GM12878 (cell line): ENCODE data around the gene SORCS2. TPM values are rescaled to one million over a fixed set of nuclear protein-coding genes. Genes with fewer than 3 reads are reported as not detected.

Source experiments
- ATAC-seq: fragments of 200-7000 bp; cut with Tn5 transposase; 3 replicates; pipeline ENCODE4 v1.9.1; 2020; ENCODE audit warnings: mild to moderate bottlenecking, moderate library complexity
- BruUV-seq: library from RNA; stranded (reverse); fragments of 400-500 nt; replicated peaks from 2 replicates; lab custom pipeline; 2021; lab: Mats Ljungman, UMichigan
- CTCF ChIA-PET: fragments of 300-600 bp; sonication (Branson Sonifier 250); formaldehyde crosslinking; extraction: SDS; loops from one replicate; lab custom pipeline; 2021; ENCODE audit warnings: inconsistent platforms; lab: Yijun Ruan, JAX
- POLR2A ChIA-PET: fragments of 350-600 bp; formaldehyde crosslinking; extraction: SDS; loops from one replicate; lab custom pipeline; 2021; ENCODE audit warnings: inconsistent platforms; lab: Charles Lee
- RAD21 ChIA-PET: fragments of 300-600 bp; sonication (Branson Sonifier 250); formaldehyde crosslinking; loops from one replicate; lab custom pipeline; 2023; ENCODE audit warnings: antibody characterized with exemption; ENCODE audit not compliant: unreplicated experiment; lab: Charles Lee
- SMC1A ChIA-PET: fragments of 300-600 bp; sonication (Branson Sonifier 250); formaldehyde crosslinking; loops from one replicate; lab custom pipeline; 2023; ENCODE audit not compliant: unreplicated experiment, uncharacterized antibody; lab: Charles Lee
- DNase-seq: peaks from one replicate; pipeline ENCODE4 v3.0.0-alpha.2; 2011; ENCODE audit warnings: low read depth, low spot score
- FAIRE-seq: peaks from 3 replicates; lab custom pipeline; 2011; peaks lifted over from hg19 to GRCh38; lab: Jason Lieb, UNC
- H2AFZ ChIP-seq: 2 replicates; pipeline ENCODE4 v1.6.0; 2011; ENCODE audit warnings: low read depth, low read length, control low read depth; ENCODE audit not compliant: control insufficient read depth
- H3K27ac ChIP-seq: 2 replicates; pipeline ENCODE4 v1.5.1; 2011; ENCODE audit warnings: control low read depth; ENCODE audit not compliant: control insufficient read depth, insufficient read depth
- H3K27me3 ChIP-seq, 2 experiments: replicated peaks in 1 of 2; 2 replicates each; pipeline versions ENCODE4 v1.6.0 to v1.6.1; 2011; ENCODE audit warnings: low read length in 1 of 2; ENCODE audit not compliant: control insufficient read depth in 2 of 2, insufficient read depth in 2 of 2
- H3K36me3 ChIP-seq, 2 experiments: 2 replicates each; pipeline ENCODE4 v1.5.1; 2011; ENCODE audit warnings: low read length in 1 of 2; ENCODE audit not compliant: control insufficient read depth in 2 of 2, insufficient read depth in 2 of 2
- H3K4me1 ChIP-seq: 2 replicates; pipeline ENCODE4 v1.6.1; 2011; ENCODE audit warnings: mild to moderate bottlenecking, low read length, moderate library complexity, mixed read lengths; ENCODE audit not compliant: control insufficient read depth, insufficient read depth
- H3K4me2 ChIP-seq: 2 replicates; pipeline ENCODE4 v1.6.0; 2011; ENCODE audit warnings: control low read depth; ENCODE audit not compliant: control insufficient read depth, insufficient read depth
- H3K4me3 ChIP-seq: fragments of 200-600 bp; sonication (generic); 2 replicates; pipeline ENCODE4 v1.5.1; 2016
- H3K79me2 ChIP-seq: 2 replicates; pipeline ENCODE4 v1.6.0; 2011; ENCODE audit warnings: low read length; ENCODE audit not compliant: control insufficient read depth, insufficient read depth
- H3K9ac ChIP-seq: 2 replicates; pipeline ENCODE4 v1.8.0; 2011; ENCODE audit warnings: low read length, control low read depth, mixed read lengths; ENCODE audit not compliant: control insufficient read depth, insufficient read depth
- H3K9me3 ChIP-seq: replicated peaks from 3 replicates; pipeline ENCODE4 v1.5.1; 2011; ENCODE audit warnings: mild to moderate bottlenecking, low read length; ENCODE audit not compliant: control insufficient read depth, insufficient read depth
- H4K20me1 ChIP-seq: 2 replicates; pipeline ENCODE4 v1.6.0; 2011; ENCODE audit not compliant: control insufficient read depth, insufficient read depth
- BACH1 ChIP-seq: fragments of 450-650 bp; IDR thresholded peaks from 2 replicates; pipeline ENCODE4 v1.6.1; 2017; ENCODE audit warnings: mild to moderate bottlenecking, borderline replicate concordance
- CBFB ChIP-seq: IDR thresholded peaks from 2 replicates; pipeline ENCODE4 v1.6.1; 2016; ENCODE audit warnings: antibody characterized with exemption, low read depth
- CEBPB ChIP-seq, 2 experiments: fragments of 150-350 bp in 1 of 2; IDR thresholded peaks; 2 replicates each; pipeline ENCODE4 v1.6.1; 2012 to 2014; ENCODE audit warnings: low read depth in 2 of 2, low read length in 2 of 2, borderline replicate concordance in 1 of 2, inconsistent platforms in 1 of 2
- GATAD2B ChIP-seq: fragments of 450-650 bp; conservative IDR thresholded peaks from 2 replicates; pipeline ENCODE4 v1.6.1; 2017; ENCODE audit warnings: low read depth, mild to moderate bottlenecking, moderate library complexity
- HCFC1 ChIP-seq: fragments of 150-350 bp; IDR thresholded peaks from 2 replicates; pipeline ENCODE4 v1.6.1; 2014; ENCODE audit warnings: low read length
- HDAC6 ChIP-seq: fragments of 200-600 bp; sonication (generic); IDR thresholded peaks from one replicate; pipeline ENCODE4 v1.8.0; 2017; ENCODE audit warnings: antibody characterized with exemption; ENCODE audit not compliant: unreplicated experiment
- HDGF ChIP-seq: fragments of 450-650 bp; IDR thresholded peaks from 2 replicates; pipeline ENCODE4 v1.6.1; 2016; ENCODE audit warnings: antibody characterized with exemption
- SIN3A ChIP-seq: IDR thresholded peaks from 2 replicates; pipeline ENCODE4 v1.6.1; 2012; ENCODE audit warnings: low read depth, low read length, improper control_type of control experiment
- SIX5 ChIP-seq: IDR thresholded peaks from 2 replicates; pipeline ENCODE4 v1.6.1; 2011; ENCODE audit warnings: mild to moderate bottlenecking, low read depth, low read length, moderate library complexity; ENCODE audit not compliant: severe bottlenecking
- SMAD5 ChIP-seq: IDR thresholded peaks from 2 replicates; pipeline ENCODE4 v1.6.1; 2016; ENCODE audit warnings: antibody characterized with exemption, low read depth
- USF2 ChIP-seq: IDR thresholded peaks from 2 replicates; pipeline ENCODE4 v1.6.1; 2011; ENCODE audit warnings: low read depth, low read length, improper control_type of control experiment, borderline replicate concordance
- ZNF687 ChIP-seq: fragments of 450-650 bp; IDR thresholded peaks from 2 replicates; pipeline ENCODE4 v1.6.1; 2017; ENCODE audit warnings: mild to moderate bottlenecking, moderate library complexity
- WGBS: methylation state at CpG from one replicate; pipeline ENCODE4 v1.1.6; 2016; ENCODE audit warnings: low lambda C conversion rate; ENCODE audit not compliant: insufficient replicate concordance, insufficient coverage; ENCODE audit errors: missing lambda C conversion rate; 5-methylcytosine and 5-hydroxymethylcytosine counted together
- in situ Hi-C: fragments of 300-500 bp; cut with MboI; formaldehyde crosslinking; loops from 9 replicates; pipeline ENCODE4 v1.14.3; 2018; ENCODE audit warnings: mixed read lengths
- intact Hi-C: fragments of 100-400 bp; cut with micrococcal nuclease; formaldehyde crosslinking; loops from one replicate; pipeline ENCODE4 v1.14.2; 2022; ENCODE audit not compliant: unreplicated experiment
- polyA plus RNA-seq, 11 experiments: library from polyadenylated mRNA; depleted of rRNA in 4 of 11; unstranded in 6 of 11; stranded (reverse) in 5 of 11; fragments of >200 nt; fragmentation: Nextera tagmentation in 4 of 11; fragmentation: Illumina TruSeq in 1 of 11; extraction: Ambion mirVana in 4 of 11; extraction: Trizol in 1 of 11; gene quantifications; 1 replicate in 1 of 11; 2 replicates in 10 of 11; pipeline versions ENCODE4 v1.2.1 to v1.2.3, GENCODE V29; 2011 to 2016; ENCODE audit warnings: inconsistent platforms in 2 of 11, missing spikeins in 2 of 11, low read depth in 1 of 11
- total RNA-seq, 4 experiments: library from RNA; depleted of rRNA in 3 of 4; stranded (reverse); fragments of >200 nt in 3 of 4; fragmentation: Illumina TruSeq in 1 of 4; extraction: Trizol in 1 of 4; gene quantifications; 2 replicates each; pipeline versions ENCODE4 v1.2.1 to v1.2.3, GENCODE V29; 2013 to 2021

SORCS2 gene
- total and polyA plus RNA-seq, 10 of the 15 experiments (the other 5 are each of a cell fraction or from before 2014, with no cell fraction given), result 0.01 to 0.15 (median 0.05) TPM; not detected in 5

- peaks cover 4% of the 10 kb centered on the region; the same call in 1 of the 2 replicates for H3K4me1 ChIP-seq
- intact Hi-C loops, result no loop called here
- H3K79me2 ChIP-seq, result no peaks in the 10 kb centered on the region
- peaks cover 0 to 2% of the 10 kb centered on the region in 2 experiments; a peak in 2 of 4 replicates for H3K27me3 ChIP-seq
- no peaks in the 10 kb centered on the region for H4K20me1 ChIP-seq
- WGBS, result 38% methylated on average over 11 of the region's 11 CpGs
- ChIA-PET RAD21 (no interaction called here), SMC1A (interaction anchor here (1.0 kb wide), 1 partner anchor 46 kb away, joined by 3 read pairs; no protein-coding TSS in a partner anchor), POLR2A (no interaction called here), CTCF (interaction anchor here (1.4 to 3.2 kb wide), 2 partner anchors 44 to 45 kb away, joined by 4 to 12 read pairs; no protein-coding TSS in a partner anchor)
- DNase-seq (no peak), FAIRE-seq (no peak), ATAC-seq (no peak)
- H3K9me3 ChIP-seq, result no peaks in the 10 kb centered on the region
- no peak overlapping the region for H3K4me2 ChIP-seq
- TF ChIP-seq CBFB (no peak), GATAD2B (no peak), SIN3A (no peak), HCFC1 (no peak), CEBPB (IDR thresholded peaks at IDR 0.05; ENCODE audit: borderline replicate concordance in 1 of 2, low read depth in 2 of 2, low read length in 2 of 2) (no peak), SMAD5 (no peak), BACH1 (no peak), HDAC6 (no peak), HDGF (no peak), ZNF687 (no peak), SIX5 (no peak), USF2 (no peak)
- no peak overlapping the region for H3K9ac ChIP-seq
- no peak overlapping the region for H3K27ac ChIP-seq
- in situ Hi-C loops, result no loop called here
- BruUV-seq, result no TSS peak
- no peak overlapping the region for H3K4me3 ChIP-seq
- no peaks in the 10 kb centered on the region for H3K36me3 ChIP-seq
- no peak overlapping the region for H2AFZ ChIP-seq
Observed at GRCh38 chr4:7758476-7758875, 566.1 kb downstream of the SORCS2 start.
